ENCODE data around the gene UBQLN3.
A peak's percentile ranks its signal among the peaks of the same experiment; 100 is the strongest.

The UBQLN3 gene

GRCh38 chr11:5505363-5506048 lies 4.3 kb downstream of the UBQLN3 start:
- no peak for DNase-seq (ENCODE audit: low spot score)

GRCh38 chr11:5504403-5504921 lies 5.3 kb downstream of the UBQLN3 start:
- no peak for DNase-seq (ENCODE audit: low spot score)

GRCh38 chr11:5500393-5500801 lies 9.4 kb downstream of the UBQLN3 start:
- no peak for DNase-seq (ENCODE audit: low spot score)

- DNase-seq (ENCODE audit: low spot score), result no peak
These were observed 10.1 kb downstream of the UBQLN3 start for GRCh38 chr11:5499671-5500070.

- no peak for DNase-seq (ENCODE audit: low spot score)
These were observed 20.0 kb downstream of the UBQLN3 start for GRCh38 chr11:5489576-5490357.

- no peak for DNase-seq (ENCODE audit: low spot score)
These were observed 20.9 kb downstream of the UBQLN3 start for GRCh38 chr11:5488798-5489399.

- DNase-seq (ENCODE audit: low spot score), result no peak
These were observed 21.4 kb downstream of the UBQLN3 start, which contains the start of gene OR52D1 for GRCh38 chr11:5488385-5488784. TSS of gene OR52D1 (plus strand) at chr11:5488685. CDS start at chr11:5488707, 22 bp downstream.

- no peak for DNase-seq (ENCODE audit: low spot score)
These were observed 23.3 kb downstream of the UBQLN3 start for GRCh38 chr11:5486421-5486820.

GRCh38 chr11:5486003-5486402 lies 23.8 kb downstream of the UBQLN3 start:
- DNase-seq (ENCODE audit: low spot score), result no peak

GRCh38 chr11:5476186-5476819 lies 33.5 kb downstream of the UBQLN3 start:
- DNase-seq (ENCODE audit: low spot score), result peak; percentile 22

- no peak for DNase-seq (ENCODE audit: low spot score)
These were observed 35.8 kb downstream of the UBQLN3 start for GRCh38 chr11:5473921-5474320.

GRCh38 chr11:5467527-5467926 lies 42.2 kb downstream of the UBQLN3 start:
- no peak for DNase-seq (ENCODE audit: low spot score)

- no peak for DNase-seq (ENCODE audit: low spot score)
These were observed 48.7 kb downstream of the UBQLN3 start for GRCh38 chr11:5460983-5461621.

Data from SK-N-DZ (cell line).